GM19238 (cell line): ENCODE results near the gene SNX11.
A peak's percentile ranks its signal among the peaks of the same experiment; 100 is the strongest.

Experiments used
- DNase-seq: peaks from one replicate; pipeline ENCODE4 v3.0.0; 2011; ENCODE audit warnings: low spot score; ENCODE audit not compliant: insufficient read length

The SNX11 gene

DNA sequence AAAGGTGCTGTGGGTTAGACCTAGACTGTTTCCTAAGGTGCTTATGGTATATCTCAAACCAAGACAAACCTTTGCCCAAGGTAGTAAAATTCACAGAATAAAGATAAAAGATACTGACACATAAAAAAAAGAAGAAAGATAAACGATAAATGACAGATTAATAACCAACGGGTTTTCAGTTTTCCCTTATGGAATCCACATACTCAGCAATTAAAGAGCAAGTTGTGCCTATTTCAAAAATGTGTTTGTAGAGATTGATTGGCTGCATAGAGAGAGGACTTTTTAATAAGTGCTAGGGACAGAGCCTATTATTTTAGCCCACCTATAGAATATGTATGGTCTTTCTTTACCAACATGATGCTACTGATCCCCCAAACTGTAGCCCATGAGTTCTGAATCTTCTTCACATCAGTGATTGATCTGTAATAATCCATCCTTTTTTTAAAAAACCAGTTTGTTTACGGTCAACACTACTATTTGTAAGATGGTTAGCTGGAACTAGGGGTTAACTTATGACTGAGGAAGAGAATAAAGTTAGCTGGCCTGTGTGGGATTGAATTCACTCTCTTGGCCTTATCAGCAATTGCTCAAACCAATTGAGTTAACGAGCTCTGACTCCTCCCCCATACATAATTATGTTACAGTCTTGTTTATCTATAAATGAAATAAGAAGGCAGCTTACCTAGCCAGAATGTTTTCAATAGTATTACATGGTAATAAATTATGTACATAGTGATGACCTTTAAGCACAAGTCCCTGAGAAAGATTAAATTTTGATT lies 53.8 kb downstream of the SNX11 start:
- DNase-seq = no peak

- no peak for DNase-seq
Measured at GRCh38 chr17:48162306-48162934, 54.9 kb downstream of the SNX11 start.

- peak; percentile 22 for DNase-seq
Measured at GRCh38 chr17:48162946-48163506, 55.5 kb downstream of the SNX11 start.

DNA sequence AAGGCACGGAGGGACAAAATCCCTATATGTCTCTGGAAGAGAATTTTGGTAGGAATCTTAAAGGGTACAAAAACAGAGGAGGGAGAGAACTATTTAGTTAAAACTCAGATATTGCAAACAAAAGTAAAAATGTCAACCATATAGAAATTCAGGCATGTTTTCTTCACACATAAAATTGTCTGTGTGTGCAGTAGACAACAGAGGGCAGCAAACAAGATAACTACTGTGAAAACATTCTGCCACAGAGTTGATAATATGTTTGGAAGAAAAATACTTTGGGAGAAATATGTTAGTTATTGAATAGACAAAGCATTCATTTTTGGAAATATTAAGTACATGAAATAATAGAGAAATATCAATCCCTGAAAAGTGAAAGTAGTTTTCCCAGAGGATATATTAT lies 56.2 kb downstream of the SNX11 start:
- DNase-seq = no peak

DNA sequence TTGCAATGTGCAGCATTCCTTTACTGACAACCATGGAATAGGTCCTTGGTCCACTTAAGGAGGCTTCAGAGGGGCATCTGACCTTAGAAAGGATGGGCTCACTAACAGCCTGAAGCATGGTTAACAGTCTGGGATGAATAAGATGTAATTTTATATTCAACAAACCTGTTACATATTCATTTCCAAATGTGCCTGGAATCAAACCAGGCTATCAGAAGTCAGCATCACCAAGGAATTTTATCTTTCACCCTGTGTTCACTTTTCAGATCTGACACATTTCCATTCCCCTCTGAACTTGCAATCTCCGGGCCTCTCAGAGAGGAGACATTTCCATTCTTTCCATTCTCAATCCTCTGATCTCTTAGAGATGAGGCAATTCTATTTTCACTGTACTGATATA lies 62.4 kb downstream of the SNX11 start:
- DNase-seq = no peak
